Measurements from ENCODE around the gene KPNA6.
"Not testable (repeated sequence)": the region's sequence is repeated elsewhere in the genome, so short reads cannot be mapped to it uniquely, and the experiment has no call there.

Gene KPNA6

DNA sequence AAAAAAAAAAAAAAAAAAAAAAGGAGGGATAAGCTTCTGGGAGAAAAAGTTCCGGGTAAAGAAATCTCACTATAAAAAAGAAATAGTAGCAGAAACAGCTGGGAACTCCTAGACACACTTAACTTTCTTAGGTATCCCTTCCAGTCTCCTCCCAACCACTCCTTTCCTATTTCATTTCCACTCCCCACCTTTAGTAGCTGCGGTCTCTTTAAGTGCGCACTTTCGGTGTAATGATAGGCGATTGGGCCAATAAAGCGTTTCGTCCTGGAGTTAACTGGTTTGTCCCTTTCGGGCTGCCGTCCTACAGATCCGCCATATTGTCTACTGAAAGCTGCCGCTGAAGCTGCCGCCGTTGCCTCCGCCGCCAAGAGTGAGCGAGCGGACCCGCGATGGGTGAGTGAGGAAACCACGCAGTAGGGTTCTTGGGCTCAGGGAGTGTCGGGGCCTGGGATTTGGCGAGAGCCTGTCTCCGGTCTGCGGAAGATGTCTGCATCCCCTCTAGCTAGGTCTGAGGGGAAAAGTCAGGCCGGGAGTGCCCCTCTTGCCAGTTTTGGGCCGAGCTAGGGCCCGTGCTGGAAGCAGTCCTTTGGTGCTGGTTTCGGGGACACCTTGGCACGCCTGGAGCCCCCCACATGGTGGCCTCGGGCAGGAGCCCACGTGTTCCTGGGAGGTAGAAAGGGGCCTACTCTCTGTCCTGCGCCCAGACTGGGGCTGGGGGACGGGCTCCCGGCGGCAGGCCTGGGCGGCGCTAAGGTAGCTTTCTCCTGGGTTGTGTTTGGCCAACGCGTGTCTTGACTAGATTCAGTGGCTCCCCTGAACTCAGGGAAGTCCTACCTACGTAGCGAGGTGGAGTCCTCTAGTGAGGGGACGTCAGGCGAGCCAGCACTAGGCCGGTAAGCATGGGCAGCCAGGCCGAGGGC, at the start of gene KPNA6:
Gene KPNA6, plus strand, starts transcription at position 315 of the 920 bp plus-strand sequence. Its CDS starts 75 bp downstream, at position 390.
- DNase-seq, result peak; percentile 68 to 82 (median 72)

DNA sequence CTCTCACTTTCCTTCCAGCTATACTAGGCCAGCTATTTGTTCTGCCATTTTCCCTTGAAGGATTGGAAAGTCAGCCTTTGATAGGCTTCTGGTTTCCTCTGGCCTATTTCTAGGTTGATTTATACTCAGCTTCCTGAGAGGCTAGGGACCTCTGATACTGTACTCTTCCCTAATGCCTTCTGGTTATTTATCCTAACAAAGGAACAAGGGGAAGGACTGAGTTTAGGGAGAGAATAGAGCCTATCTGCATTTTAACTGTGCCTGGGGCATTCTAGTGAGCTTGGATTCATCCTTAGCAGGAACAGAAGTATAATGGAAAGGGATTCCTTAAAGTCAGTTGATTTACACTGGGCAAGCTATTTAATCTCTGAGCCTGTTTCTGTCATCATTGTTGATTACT, 46.9 kb upstream of the KPNA6 start:
- no peak for DNase-seq

DNA sequence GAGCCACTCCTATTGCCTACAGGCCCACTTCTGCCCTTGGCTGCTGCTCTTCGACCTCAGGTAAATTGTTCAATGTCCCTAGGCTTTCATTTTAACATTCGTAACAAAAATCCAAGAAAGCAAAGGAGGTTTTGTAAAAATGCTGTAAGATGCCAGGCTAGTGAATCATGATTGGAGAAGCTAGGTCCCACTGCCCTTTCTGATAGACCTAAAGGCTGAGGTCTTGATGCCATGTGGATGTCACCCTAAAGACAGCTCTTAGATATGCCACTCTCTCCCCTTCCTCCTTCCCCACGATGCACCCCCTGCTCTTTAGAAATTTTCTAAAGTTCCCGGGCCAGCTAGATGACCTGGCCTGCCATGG, 45.0 kb upstream of the KPNA6 start:
- DNase-seq, result no peak

DNA sequence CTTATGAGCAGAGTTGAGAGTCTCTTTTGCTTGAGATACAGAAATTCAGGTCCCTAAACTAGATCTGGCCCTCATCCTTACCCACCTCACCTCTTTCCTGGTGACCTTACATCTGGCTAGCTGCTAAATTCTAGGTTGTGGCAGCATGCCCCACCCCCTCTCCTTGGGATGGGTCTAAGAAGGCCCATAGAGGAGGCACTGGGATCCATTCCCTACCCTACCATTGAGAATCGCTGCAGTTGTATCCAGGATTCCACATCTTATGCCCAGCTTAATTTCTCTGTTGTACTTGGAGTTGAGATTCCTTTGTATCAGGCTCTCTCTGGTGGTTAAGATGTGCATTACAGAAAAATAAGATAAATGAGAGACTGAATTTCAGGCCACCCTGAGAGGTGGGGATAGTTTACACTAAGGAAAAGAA, 44.6 kb upstream of the KPNA6 start:
- DNase-seq, result no peak

DNA sequence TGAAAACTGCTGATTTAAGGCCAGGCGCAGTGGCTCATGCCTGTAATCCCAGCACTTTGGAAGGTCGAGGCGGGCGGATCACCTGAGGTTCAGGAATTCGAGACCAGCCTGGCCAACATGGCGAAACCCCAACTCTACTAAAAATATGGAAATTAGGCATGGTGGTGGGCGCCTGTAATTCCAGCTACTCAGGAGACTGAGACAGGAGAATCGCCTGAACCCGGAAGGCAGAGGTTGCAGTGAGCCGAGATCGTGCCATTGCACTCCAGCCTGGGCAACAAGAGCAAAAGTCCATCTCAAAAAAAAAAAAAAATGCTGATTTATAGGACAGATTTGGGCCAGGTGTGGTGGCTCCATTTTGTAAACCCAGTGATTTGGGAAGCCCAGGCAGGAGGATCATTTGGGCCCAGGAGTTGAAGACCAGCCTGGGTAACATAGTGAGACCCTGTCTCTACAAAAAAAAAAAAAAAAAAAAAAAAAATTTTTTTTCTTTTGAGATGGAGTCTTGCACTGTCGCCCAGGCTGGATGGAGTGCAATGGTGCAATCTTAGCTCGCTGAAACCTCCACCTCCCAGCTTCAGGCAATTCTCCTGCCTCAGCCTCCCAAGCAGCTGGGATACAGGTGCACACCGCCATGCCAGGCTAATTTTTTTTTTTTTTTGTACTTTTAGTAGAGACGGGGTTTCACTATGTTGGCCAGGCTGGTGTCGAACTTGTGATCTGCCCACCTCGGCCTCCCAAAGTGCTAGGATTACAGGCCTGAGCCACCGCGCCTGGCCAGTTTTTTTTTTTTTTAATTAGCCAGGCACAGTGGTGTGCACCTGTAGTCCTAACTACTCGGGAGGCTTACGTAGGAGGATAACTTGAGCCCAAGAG, 42.0 kb upstream of the KPNA6 start:
- DNase-seq, result not testable (repeated sequence)

DNA sequence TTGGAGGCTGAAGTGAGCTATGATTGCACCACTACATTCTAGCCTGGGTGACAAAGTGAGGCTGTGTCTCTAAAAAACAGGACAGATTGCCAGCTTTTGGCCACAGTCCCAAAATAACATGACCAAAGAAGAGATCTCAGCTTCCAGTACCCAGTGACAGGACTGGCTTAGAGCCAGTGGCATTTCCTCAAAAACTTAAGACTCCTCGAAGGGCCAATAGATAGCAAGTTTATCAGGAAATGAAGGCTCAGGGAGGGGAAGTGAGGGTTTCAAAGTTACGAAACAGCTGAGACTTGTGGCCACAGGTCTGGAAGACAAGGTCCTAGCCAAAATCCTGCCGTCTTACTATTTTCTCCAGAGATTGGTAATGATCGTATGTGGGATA, 41.4 kb upstream of the KPNA6 start:
- DNase-seq, result no peak

DNA sequence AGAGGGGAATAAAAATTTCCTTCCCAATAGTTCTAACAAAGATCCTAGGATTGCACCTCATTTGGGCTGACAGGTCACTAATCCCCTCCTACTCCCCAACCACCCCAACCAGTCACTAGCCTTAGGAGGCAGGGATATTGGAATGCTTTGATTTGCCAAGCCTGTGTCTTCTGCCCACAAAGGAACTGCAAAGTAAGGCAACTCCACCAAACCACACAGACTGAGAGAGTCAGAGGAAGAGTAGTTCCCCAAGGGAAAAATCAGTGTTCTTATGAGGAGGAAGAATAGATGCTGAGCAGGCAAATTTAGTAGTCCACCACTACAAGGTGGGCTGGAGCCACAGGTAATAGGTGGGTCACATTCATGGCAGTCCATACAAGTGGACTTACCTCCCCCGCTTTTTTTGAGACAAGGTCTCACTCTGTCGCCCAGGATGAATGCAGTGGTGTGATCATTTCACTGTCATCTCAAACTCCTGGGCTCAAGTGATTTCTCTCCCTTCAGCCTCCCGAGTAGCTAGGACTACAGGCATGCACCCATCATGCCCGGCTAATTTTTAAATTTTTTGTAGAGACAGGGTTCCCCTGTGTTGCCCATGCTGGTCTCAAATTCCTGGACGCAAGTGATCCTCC, 38.8 kb upstream of the KPNA6 start:
- no peak for DNase-seq

DNA sequence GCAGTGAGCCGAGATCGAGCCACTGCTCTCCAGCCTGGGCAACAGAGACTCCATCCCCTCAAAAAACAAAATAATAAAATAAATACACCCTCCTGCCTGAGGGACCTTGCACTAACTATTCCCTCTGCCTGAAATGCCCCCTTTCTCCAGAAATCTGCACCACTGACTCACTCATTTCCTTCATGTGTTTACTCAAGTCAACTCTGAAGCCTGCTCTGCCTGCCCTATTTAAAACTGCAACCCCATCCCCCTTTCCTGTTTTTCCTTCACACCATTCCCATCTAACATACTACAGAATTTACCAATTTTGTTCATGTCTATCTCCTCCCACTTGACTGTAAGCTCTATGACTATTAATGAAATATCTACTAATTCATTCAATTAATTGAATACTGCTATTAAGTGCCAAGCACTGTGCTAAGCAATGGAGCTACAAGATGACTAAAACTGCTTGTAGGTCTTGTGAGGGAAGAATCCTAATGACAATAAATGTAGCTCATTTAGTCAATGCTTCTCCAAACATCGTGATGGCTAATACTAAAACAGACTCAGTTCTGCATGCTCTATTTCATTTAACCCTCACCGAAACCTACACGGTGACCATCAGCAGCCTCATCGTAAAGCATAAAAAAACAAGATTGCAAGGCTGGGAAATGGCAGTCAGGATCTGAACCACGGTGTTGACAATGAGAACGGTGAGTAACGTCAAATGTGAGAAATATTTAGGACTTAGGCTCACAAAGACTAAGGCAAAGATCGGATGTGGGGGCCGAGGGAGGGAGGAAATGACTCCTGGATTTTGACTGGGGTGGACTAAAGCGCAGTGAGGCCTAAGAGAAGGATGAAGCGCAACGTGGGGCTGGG, 35.9 kb upstream of the KPNA6 start:
- DNase-seq, result no peak

DNA sequence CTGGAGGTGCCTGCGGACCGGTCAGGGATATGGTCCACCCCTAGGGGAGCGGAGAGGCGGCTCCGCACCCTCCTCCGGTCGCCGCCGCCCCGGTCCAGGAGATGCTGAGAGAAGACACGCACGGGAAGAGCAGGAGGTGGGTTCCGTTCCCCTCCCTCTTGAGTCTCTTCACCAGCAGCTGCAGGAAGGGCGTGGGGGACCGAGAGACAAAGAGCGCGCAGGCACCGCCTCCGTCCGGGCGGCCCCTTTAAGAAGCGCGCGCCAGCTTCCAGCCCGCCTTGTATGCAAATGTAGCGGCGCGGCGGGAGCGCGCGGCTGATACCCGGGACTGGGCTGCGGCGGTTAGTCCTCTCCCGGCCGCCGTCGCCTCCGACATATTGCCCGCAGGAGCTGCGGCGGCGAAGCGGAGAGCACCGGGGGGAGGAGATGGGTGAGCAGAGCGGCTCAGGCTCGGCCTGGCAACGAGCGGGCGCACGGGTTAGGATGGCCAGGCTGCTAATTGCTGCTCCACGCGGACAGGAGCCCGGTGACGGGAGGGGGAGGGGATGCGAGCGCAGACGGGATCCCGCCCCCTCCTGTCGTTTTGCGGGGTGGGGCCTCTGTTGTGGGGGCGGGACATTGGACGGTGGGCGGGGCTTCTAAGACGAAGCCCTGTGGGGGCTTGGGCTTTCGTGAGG, 35.1 kb upstream of the KPNA6 start, which contains the start of gene TMEM39B:
Gene TMEM39B, plus strand, starts transcription at position 318 of the 677 bp plus-strand sequence. Its CDS starts 109 bp downstream, at position 427.
- peak; percentile 82 to 93 (median 88) for DNase-seq

DNA sequence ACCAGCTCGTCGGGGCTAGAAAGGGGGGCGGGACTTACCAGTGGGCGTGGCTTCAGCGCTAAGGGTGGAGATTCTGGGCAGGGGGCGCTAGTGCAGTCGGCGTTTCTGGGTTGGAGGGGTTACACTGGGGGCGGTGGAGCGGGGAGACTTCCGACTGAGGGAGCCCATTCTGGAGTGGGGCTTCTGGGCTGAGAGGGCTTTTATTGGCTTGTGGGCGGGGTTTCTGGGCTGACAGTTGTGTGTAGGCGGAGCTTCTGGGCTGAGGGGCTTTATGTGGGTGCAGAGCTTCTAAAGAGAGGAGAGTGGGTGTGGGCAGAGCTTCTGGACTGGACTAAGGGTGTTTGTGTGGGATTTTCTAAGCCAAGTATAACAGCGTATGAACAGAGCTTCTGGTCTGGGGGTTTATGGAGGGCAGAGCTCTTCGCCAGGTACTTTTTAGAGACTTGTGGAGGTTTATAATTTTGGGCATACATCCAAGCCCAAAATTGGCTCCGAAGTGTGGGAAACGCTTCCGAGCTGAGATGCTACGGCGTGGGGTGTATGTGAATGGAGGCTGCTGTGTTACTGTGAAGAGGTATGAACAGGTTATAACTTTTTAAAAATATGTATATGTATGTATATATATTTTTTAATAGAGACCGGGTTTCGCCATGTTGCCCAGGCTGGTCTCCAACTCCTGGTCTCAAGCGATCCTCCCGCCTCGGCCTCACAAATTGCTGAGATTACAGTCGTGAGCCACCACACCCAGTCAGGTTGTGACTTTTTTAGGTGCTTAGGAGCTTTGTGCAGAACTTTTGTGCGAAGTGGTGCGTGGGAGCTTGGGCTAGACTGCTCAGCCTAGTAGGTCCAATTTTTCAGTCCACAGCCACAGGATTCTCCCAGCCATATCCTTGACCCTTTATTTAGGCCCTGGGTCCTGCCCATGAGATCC, 34.3 kb upstream of the KPNA6 start:
- no peak for DNase-seq

DNA sequence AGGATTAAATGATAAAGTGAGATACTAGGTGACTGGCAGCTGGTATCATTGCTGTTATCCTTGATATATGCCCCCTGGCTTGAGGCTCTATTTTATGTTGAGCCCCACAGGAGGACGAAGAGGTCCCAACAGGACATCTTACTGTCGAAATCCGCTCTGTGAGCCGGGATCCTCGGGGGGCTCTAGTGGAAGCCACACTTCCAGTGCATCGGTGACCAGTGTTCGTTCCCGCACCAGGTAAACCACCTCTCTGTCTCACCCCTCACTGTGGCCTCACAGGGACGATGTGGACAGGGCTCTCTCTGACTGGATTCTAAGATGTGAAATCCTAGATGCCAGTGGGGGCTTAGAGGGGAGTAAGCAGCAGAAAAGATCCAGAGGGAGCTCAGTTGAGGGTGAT, 33.0 kb upstream of the KPNA6 start:
- DNase-seq, result no peak

DNA sequence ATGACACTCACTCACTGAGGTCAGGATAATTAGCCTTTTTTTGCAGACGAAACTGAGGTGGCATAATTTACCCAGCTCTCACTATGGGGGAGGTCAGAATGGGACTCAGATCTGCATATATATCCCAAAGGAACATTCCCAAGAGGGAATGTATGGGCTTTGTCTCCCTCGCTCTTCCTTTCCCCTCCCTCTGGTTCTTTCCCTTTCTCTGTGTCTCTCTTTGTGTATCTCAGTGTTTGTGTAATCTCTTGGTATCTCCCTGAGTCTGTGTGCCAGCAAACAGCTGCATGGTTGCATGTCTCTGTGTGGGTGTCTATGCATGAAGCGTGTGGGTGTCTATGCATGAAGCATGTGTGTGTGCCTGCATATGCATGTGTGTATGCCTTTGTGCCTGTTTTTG, 30.4 kb upstream of the KPNA6 start:
- DNase-seq, result no peak

DNA sequence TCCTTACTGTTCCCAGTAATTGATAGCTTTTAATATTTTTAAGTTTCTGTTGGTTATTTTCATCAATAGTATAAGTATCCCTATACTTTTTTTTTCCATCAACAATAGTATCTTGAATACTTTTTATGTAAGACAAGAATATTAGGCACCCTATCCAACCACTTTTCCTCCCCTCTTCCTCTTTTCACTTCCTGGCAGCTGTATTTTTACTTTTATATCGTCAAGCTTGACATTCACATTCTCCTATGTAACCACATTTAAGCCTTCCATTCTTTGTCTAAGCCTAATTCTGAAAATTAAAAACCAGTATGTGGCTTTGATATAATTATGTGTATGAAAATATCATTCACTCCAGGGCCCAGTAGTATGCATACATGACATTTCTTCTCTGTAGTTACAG, 25.8 kb upstream of the KPNA6 start:
- DNase-seq, result no peak

DNA sequence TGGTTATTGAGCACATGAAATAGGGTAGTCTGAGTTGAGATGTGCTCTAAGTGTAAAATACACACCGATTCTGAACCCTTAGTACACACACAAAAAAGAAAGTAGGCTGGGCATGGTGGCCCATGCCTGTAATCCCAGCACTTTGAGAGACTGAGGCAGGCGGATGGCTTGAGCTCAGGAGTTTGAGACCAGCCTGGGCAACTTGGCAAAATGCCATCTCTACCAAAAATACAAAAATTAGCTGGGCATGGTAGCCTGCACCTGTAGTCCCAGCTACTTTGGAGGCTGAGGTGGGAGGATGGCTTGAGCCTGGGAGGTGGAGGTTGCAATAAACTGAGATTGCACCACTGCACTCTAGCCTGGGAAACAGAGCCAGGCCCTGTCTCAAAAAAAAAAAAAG, 21.5 kb upstream of the KPNA6 start:
- not testable (repeated sequence) for DNase-seq

DNA sequence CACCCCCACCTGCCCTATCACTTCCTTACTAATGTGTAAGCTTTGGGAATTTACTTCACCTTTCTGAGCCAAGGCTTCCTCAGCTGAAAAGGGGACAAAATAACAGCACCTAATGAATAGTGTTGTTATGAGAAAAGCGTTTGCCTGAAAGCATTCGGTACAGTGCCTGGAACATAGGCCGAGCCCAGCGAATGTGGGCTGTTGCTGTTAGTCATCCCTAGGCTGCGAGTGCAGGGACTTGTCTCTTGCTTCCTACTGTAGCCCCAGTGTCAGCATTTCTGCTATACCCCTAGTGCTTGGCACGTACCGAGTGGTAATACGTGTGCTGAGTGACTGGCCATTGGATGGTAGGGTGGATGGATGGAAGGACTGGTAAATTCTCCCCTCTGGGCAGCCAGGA, 16.7 kb upstream of the KPNA6 start:
- DNase-seq, result no peak

DNA sequence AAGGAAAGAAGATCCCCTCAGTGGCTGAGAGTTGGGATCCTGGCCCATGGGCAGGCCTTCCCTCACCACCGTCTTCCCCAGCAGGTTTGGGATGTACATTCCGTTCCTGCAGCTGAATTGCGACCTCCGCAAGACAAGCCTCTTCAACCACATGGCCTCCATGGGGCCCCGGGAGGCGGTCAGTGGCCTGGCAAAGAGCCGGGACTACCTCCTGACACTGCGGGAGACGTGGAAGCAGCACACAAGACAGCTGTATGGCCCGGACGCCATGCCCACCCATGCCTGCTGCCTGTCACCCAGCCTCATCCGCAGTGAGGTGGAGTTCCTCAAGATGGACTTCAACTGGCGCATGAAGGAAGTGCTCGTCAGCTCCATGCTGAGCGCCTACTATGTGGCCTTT, 16.3 kb upstream of the KPNA6 start:
- no peak for DNase-seq

DNA sequence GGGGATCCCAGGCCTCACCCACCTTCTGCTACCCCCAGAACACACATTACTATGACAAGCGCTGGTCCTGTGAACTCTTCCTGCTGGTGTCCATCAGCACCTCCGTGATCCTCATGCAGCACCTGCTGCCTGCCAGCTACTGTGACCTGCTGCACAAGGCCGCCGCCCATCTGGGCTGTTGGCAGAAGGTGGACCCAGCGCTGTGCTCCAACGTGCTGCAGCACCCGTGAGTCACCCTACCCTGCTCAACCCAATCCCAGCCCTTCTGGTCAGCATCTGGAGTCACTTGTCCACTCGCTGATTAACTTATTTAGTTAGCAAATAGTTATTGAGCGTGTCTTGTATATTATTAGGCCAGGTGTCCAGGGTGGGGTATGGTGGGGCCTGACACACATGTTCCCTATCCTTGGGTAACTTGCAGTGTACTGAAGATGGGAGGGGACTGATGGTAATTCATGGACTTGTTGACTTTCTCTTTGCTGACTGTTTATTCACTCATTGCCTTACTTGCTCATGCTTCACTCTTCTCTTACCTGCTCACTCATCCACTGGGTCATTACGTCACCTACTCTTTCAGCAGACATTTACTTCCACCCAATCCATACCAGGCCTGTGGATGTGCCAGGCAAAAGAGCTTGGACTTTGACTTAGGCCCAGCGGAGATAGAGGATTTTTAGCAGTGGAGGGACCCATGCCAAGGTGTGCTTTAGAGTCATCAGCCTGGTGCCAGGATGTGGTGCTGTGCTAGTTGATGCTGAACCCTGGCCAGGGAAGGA, 12.9 kb upstream of the KPNA6 start:
- no peak for DNase-seq

DNA sequence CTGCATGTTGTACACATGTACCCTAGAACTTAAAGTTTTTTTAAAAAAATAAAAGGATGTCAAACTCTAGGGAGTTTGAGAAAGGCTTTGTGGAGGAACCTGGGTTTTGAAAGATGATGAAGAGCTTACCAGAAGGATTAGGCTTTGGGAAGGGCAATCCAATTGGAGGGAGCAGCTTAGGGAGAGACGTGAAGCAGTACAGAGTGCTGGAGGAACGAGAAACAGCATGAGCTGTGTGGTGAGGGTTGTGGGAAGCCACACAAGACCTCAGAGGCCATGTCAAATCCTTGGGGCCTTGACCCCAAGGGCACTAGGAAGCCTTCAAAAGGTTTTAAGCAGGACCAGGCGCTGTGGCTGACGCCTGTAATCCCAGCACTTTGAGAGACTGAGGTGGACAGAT, 8.4 kb upstream of the KPNA6 start:
- no peak for DNase-seq

DNA sequence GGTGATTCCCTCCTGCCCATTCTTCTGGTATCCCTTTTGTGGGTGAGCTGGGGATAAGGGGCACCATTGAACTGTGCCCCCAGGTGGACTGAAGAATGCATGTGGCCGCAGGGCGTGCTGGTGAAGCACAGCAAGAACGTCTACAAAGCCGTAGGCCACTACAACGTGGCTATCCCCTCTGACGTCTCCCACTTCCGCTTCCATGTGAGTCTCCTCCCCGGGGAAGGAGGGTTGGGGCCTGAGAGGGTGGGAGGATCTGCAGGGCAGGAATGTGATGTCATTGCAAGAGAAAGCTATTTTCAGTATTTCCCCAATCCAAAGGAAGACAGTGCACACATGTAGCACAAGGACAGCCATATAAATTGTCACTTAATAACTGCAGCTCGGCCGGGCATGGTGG, 7.5 kb upstream of the KPNA6 start:
- no peak for DNase-seq
